Sigmoid colon (tissue), 4 donors: ENCODE measurements around the gene CLCN2.

ENCODE experiments used
- CTCF ChIP-seq, 4 experiments: fragments of 450-650 bp in 3 of 4; fragments of 200-600 bp in 1 of 4; IDR thresholded peaks; one replicate each; pipeline ENCODE4 v1.5.1; 2016 to 2019; ENCODE audit warnings: antibody characterized with exemption in 4 of 4, mild to moderate bottlenecking in 3 of 4, moderate library complexity in 2 of 4
- POLR2A ChIP-seq, 2 donors: fragments of 450-650 bp; IDR thresholded peaks; one replicate each; pipeline ENCODE4 v1.6.1; 2016; ENCODE audit warnings: antibody characterized with exemption in 2 of 2, mild to moderate bottlenecking in 2 of 2, moderate library complexity in 2 of 2
- POLR2AphosphoS5 ChIP-seq, 4 donors: sonication (generic); formaldehyde crosslinking; IDR thresholded peaks; one replicate each; pipeline ENCODE4 v1.6.1; 2017; ENCODE audit warnings: antibody characterized with exemption in 4 of 4

GRCh38 chr3:184389384-184389783, 28.0 kb upstream of the CLCN2 start:
- TF ChIP-seq POLR2A (IDR thresholded peaks at IDR 0.05) = no peak
- TF ChIP-seq POLR2AphosphoS5 (IDR thresholded peaks at IDR 0.05) = no peak
- no peak for TF ChIP-seq CTCF (IDR thresholded peaks at IDR 0.05)
